ENCODE measurements around the gene TMEM63C.

Gene TMEM63C

DNA sequence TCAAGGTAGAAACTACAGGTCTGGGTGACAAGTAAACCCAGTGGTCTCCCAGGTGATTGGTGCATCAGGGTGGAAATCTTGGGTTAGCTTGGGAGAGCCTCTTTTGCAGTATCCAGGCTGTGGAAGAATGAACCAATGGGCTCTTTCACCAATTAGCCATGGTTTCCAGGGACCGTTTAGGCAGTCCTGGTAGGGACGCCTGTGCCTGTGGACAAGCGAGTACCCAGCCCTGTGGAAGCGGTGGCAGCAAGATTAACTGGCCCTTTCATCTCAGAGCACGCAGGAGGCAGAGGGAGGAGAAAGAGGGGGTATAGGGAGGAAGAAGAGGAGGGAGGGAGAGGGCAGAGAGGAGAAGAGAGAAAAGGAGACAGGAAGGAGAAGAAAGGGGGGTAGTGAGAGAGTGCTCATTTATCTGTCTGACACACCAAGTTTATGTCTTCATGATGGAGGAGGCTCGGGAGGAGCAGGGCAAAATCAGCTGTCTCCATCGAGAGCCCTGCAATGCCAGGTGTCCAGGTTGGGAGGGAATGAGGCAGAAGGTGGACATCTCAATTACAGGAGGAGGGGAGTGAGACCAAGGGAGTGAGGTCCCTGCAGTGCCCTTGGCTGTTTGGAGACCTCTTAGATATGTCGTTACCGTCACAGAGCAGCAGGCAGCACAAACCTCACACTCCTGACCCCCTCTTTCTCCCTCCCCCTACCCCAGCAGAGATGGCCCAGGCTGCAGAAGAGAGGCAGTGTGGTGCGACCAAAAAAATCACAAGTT, 35.4 kb upstream of the TMEM63C start:
- no peak for DNase-seq

DNA sequence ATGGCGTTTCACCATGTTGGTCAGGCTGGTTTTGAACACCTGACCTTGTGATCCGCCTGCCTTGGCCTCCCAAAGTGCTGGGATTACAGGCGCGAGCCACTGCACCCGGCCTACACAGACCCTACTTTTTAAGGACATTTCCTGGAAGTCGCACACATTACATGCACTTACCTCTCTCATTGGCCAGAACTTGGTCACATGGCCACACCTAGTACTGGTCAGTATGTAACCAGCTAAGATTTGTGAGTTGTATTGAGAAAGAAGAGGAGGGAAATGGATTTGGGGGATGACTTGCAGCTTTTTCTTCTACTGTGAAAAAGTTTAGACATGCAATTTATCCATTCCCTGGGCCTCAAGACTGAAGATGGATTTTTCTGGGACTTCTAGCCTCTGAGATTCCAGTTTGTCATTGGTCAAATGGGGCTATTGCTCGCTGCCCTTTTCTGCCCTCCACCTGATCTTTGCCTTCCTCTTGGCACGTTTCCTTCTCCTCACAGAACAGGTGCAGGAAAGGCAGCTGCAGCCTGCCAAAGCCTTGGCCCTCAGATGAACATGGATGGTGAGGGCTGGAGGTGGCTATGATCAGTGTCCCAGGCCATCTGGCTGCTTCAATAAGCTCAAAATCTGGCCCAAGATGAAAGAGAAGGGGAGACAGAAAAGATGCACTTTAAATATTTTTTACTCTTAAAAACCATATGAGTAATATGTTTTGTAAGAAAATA, 32.9 kb upstream of the TMEM63C start:
- no peak for DNase-seq
- Mint-ChIP-seq H3K36me3 (no peaks in the 10 kb centered on the region), H3K4me3 (no peak overlapping the region), H3K4me1 (peaks cover 0 to 2% of the 10 kb centered on the region in 2 donors), H3K27ac (no peak overlapping the region), H3K27me3 (peaks cover 37 to 71% of the 10 kb centered on the region in 2 donors), H3K9me3 (no peaks in the 10 kb centered on the region)
- ATAC-seq (replicated peaks): no peak

More for the DNA sequence above, 35.4 kb upstream of the TMEM63C start:
- peaks cover 49 to 70% of the 10 kb centered on the region in 2 donors for H3K27me3 Mint-ChIP-seq
- H3K36me3 Mint-ChIP-seq: no peaks in the 10 kb centered on the region
- H3K4me3 Mint-ChIP-seq: no peak overlapping the region
- ATAC-seq (replicated peaks): no peak
- no peaks in the 10 kb centered on the region for H3K9me3 Mint-ChIP-seq
- H3K27ac Mint-ChIP-seq: no peak overlapping the region
- H3K4me1 Mint-ChIP-seq: peaks cover 6 to 12% of the 10 kb centered on the region in 2 donors

GRCh38 chr14:77151245-77151644, 30.4 kb upstream of the TMEM63C start:
- Mint-ChIP-seq H3K27ac (no peak overlapping the region), H3K27me3 (peaks cover 43 to 74% of the 10 kb centered on the region in 2 donors), H3K9me3 (no peaks in the 10 kb centered on the region), H3K4me3 (no peak overlapping the region), H3K4me1 (peaks cover 0 to 2% of the 10 kb centered on the region in 2 donors), H3K36me3 (no peaks in the 10 kb centered on the region)
- ATAC-seq (replicated peaks) (no peak), DNase-seq (no peak)

DNA sequence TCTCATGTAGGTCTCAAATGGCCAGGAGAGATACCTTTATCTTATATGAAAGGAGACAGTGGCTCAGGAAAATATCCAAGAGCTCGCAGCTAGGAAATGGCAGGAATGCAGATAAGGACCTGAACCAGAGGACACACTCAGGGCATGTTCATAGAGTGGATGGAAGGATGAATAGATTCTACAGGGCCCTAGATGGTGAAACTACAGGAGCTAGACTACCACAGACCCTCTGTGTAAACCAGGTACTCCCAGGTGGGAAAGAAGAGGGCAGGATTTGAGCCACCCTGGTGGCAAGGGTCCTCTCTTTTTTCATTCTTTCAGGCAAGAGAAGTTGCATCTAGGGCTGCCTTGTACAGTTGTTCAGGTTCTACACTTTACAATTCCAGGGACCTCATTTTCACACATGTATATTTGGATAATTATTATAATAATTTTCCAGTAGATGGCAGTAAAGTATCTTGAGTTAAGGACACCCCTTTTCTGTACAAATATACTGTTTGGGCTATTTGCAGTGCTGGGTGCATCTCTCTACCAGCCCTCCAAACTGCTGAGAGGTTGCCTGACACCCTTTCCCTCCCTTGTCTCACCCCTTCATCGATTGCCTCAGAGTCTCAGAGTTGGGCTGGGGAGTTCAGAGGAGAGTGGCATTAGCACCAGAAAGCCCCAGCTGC, 29.5 kb upstream of the TMEM63C start:
- Mint-ChIP-seq H3K27ac (no peak overlapping the region), H3K4me1 (peaks cover 0 to 2% of the 10 kb centered on the region in 2 donors), H3K4me3 (no peak overlapping the region), H3K27me3 (peaks cover 42 to 75% of the 10 kb centered on the region in 2 donors), H3K36me3 (no peaks in the 10 kb centered on the region), H3K9me3 (no peaks in the 10 kb centered on the region)
- ATAC-seq (replicated peaks): peak; percentile 82 to 89
- no peak for DNase-seq

GRCh38 chr14:77153802-77154201, 27.8 kb upstream of the TMEM63C start:
- DNase-seq (no peak), ATAC-seq (replicated peaks) (no peak)
- no peak overlapping the region for H3K27ac Mint-ChIP-seq
- H3K9me3 Mint-ChIP-seq: no peaks in the 10 kb centered on the region
- H3K4me1 Mint-ChIP-seq: peaks cover 0 to 2% of the 10 kb centered on the region in 2 donors
- H3K36me3 Mint-ChIP-seq: no peaks in the 10 kb centered on the region
- H3K27me3 Mint-ChIP-seq: peaks cover 49 to 79% of the 10 kb centered on the region in 2 donors
- H3K4me3 Mint-ChIP-seq: no peak overlapping the region

DNA sequence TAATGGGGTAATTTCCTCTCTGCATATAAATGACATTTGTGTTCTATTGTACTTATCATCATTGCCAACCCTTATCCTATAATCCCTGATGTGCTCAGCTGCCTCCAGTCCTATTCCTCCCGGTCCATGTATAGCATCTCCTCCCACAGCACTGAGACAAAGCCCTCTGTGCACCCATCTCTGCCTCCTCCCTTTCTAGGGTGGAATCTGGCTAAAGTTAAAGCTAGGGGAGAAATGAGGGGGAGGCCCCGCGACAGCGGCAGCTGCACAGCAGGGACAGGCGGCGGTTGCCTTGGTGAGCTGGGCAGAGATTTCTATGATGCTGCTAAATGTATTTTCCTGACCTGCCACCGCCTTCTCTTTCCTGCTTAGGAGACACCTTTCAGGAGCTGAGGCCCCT, 27.2 kb upstream of the TMEM63C start:
- peaks cover 0 to 2% of the 10 kb centered on the region in 2 donors for H3K4me1 Mint-ChIP-seq
- peaks cover 51 to 79% of the 10 kb centered on the region in 2 donors for H3K27me3 Mint-ChIP-seq
- no peak overlapping the region for H3K27ac Mint-ChIP-seq
- ATAC-seq (replicated peaks): no peak
- DNase-seq: no peak
- H3K36me3 Mint-ChIP-seq: no peaks in the 10 kb centered on the region
- H3K4me3 Mint-ChIP-seq: no peak overlapping the region
- no peaks in the 10 kb centered on the region for H3K9me3 Mint-ChIP-seq

DNA sequence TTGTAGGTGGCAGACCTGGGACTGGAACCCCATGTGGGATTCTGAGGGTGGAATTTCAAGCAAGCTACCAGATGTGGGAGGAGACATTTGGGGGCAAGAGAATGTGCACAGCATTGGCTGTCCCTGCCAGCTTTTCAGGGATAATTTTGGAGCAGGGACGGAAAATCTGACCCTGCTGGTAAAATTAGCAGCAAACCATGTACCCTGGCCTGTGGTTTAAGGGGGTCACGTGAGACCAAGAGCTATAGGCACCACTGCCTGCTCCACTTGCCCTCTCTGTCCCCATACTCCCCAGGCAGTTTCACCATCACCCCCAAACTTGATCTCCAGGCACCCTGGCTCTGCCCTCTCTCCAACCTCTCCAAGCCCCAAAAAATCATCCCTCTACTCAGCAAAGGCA, 26.5 kb upstream of the TMEM63C start:
- H3K36me3 Mint-ChIP-seq: no peaks in the 10 kb centered on the region
- no peaks in the 10 kb centered on the region for H3K9me3 Mint-ChIP-seq
- H3K4me1 Mint-ChIP-seq: peaks cover 0 to 2% of the 10 kb centered on the region in 2 donors
- DNase-seq (no peak), ATAC-seq (replicated peaks) (no peak)
- peaks cover 51 to 78% of the 10 kb centered on the region in 2 donors for H3K27me3 Mint-ChIP-seq
- H3K4me3 Mint-ChIP-seq: no peak overlapping the region
- H3K27ac Mint-ChIP-seq: no peak overlapping the region

DNA sequence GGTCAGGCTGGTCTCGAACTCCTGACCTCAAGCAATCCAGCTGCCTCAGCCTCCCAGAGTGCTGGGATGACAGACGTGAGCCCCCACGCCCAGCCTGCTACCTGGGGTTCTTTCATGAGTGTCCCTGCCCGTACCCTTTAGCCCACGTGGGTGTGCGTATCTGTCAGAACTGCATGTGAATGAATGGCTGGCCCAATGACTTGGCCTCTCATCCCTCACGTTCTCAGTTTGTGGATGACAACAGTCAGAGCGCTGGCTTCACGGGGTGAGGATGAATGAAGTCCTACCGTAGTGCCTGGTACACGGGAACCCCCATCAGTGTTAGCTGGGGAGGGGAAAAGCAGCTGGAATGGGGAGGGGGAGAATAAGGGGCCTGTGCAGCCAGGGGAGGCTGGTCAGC, 23.9 kb upstream of the TMEM63C start:
- Mint-ChIP-seq H3K4me1 (no peaks in the 10 kb centered on the region), H3K27me3 (peaks cover 65 to 76% of the 10 kb centered on the region in 2 donors), H3K27ac (no peak overlapping the region), H3K4me3 (no peak overlapping the region), H3K9me3 (no peaks in the 10 kb centered on the region), H3K36me3 (no peaks in the 10 kb centered on the region)
- no peak for DNase-seq
- ATAC-seq (replicated peaks): no peak

DNA sequence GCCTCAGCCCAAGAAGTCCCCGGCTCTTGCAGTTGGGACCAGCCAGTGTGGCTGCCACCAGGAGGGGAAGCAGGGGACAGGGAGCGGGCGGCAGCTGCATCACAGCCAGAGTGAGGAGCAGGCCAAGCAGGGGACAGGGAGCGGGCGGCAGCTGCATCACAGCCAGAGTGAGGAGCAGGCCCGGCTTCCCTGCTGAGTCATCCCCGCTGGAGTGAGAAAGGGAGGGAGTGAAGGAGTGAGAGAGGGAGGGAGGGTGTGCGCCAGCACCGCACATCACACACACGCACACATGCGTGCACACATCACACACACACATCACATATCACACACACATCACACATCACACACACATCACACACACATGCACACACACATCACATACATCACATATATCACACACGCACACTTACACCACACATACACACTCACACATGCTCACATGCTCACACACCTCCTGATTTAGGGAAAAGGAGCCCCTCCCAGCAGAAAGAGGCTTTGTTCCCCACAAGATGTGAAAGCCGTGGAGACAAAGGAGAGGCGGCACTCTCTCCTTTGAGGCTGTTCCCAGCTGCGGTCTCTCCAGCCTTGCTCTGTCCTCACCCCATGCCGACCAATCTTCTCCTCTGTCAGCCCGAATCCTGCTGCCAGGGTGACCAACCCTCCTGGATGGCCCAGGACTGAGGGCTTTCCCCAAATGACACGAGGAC, 23.3 kb upstream of the TMEM63C start:
- Mint-ChIP-seq H3K9me3 (no peaks in the 10 kb centered on the region), H3K4me1 (no peaks in the 10 kb centered on the region), H3K27me3 (peaks cover 65 to 71% of the 10 kb centered on the region in 2 donors), H3K36me3 (no peaks in the 10 kb centered on the region), H3K27ac (no peak overlapping the region), H3K4me3 (no peak overlapping the region)
- ATAC-seq (replicated peaks) (no peak), DNase-seq (no peak)

DNA sequence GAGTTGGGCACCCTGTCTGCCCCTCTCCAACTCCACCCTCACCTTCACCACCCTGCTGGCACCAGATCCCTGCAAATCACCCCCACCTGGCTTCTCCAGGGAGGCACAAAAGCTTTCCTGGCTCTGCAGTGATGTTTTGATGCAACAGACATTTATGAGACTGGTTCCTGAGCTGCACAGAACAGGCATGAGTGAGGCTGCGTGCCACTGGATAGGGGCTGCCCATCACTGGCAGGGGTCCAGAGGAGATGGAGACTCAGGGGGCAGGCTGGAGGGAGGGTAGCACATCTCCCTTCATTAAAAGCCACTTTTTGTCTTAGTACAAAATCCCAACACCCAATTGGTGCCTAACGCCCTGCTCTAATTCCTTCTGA, 22.7 kb upstream of the TMEM63C start:
- no peaks in the 10 kb centered on the region for H3K9me3 Mint-ChIP-seq
- DNase-seq: no peak
- no peak for ATAC-seq (replicated peaks)
- peaks cover 62 to 67% of the 10 kb centered on the region in 2 donors for H3K27me3 Mint-ChIP-seq
- no peak overlapping the region for H3K4me3 Mint-ChIP-seq
- H3K4me1 Mint-ChIP-seq: no peaks in the 10 kb centered on the region
- H3K27ac Mint-ChIP-seq: no peak overlapping the region
- no peaks in the 10 kb centered on the region for H3K36me3 Mint-ChIP-seq

GRCh38 chr14:77161011-77161410, 20.6 kb upstream of the TMEM63C start:
- no peaks in the 10 kb centered on the region for H3K9me3 Mint-ChIP-seq
- no peak for ATAC-seq (replicated peaks)
- H3K36me3 Mint-ChIP-seq: no peaks in the 10 kb centered on the region
- no peaks in the 10 kb centered on the region for H3K4me1 Mint-ChIP-seq
- peaks cover 43 to 45% of the 10 kb centered on the region in 2 donors for H3K27me3 Mint-ChIP-seq
- H3K27ac Mint-ChIP-seq: no peak overlapping the region
- DNase-seq: no peak
- H3K4me3 Mint-ChIP-seq: no peak overlapping the region

DNA sequence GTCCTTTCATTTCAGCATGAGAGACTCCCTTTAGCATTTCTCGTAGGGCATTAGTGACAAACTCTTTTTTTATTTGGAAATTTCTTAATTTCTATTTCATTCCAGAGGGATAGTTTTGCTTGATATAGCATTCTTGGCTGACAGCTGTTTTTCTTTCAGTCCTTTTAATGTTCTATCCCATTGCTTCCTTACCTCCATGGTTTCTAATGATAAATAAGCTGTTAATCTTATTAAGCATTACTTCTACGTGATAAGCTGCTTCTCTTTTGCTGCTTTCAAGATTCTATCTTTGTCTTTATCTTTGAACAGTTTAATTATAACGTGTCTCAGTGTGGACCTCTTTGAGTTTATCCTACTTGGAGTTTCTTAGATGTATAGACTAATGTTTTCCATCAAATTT, 11.6 kb upstream of the TMEM63C start:
- peaks cover 0 to 7% of the 10 kb centered on the region in 2 donors for H3K36me3 Mint-ChIP-seq
- ATAC-seq (replicated peaks) (no peak), DNase-seq (no peak)
- H3K9me3 Mint-ChIP-seq: peaks cover 11 to 12% of the 10 kb centered on the region in 2 donors
- no peak overlapping the region for H3K27ac Mint-ChIP-seq
- H3K4me3 Mint-ChIP-seq: no peak overlapping the region
- H3K27me3 Mint-ChIP-seq: peaks cover 19 to 31% of the 10 kb centered on the region in 2 donors
- no peaks in the 10 kb centered on the region for H3K4me1 Mint-ChIP-seq

DNA sequence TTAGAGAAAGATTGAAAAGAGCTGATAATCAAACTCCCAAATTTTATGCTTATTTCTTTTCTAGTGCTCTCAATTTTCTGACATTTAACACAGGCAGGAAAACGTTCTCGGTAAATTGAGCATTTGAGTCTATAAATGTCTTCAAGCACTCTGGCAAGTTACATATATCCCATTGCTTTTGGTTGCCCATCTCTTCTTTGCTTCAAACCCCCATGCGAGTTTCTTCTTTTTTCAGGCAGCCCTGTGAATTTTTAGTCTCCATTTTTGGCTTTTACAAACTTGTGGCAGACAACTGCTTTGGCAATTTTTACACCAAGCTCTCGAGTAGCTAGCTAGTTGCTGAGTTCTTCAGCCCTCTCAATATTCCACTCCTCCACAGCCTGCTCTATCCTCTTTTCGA, 8.7 kb upstream of the TMEM63C start:
- H3K4me1 Mint-ChIP-seq: no peaks in the 10 kb centered on the region
- peaks cover 11 to 12% of the 10 kb centered on the region in 2 donors for H3K9me3 Mint-ChIP-seq
- peaks cover 17 to 30% of the 10 kb centered on the region in 2 donors for H3K27me3 Mint-ChIP-seq
- H3K36me3 Mint-ChIP-seq: peaks cover 0 to 7% of the 10 kb centered on the region in 2 donors
- ATAC-seq (replicated peaks): no peak
- H3K4me3 Mint-ChIP-seq: no peak overlapping the region
- DNase-seq: no peak
- H3K27ac Mint-ChIP-seq: no peak overlapping the region

Data from stimulated activated naive B cell treated with anti-CD40 and anti-IgM and Interleukin-4, amounts not matched to agents 10 μg/mL and 1 μg/mL and 100 μg/mL, for 72 hours (primary cell).